ENCODE results near the gene ZNF746.

DNA sequence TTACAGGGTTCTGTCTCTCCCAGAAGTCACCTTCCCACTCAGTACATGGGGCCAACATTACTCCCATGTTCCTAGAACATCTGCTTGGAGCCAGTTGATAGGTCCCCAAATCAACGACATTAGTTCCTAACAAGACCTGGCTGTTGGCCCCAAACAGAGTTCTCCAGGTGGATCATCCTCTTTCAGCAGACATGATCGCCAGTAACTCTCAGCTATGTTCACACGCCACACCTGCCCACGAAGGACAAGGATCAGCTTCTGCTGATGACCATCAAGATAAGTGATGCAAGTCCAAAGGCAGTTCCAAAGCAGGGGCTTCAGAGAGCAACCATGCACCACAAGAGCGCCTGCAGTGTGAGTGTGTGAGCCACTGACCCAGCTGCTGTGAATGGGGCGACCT is 47.7 kb downstream of the ZNF746 start:
- TF ChIP-seq POLR2A (IDR thresholded peaks at IDR 0.05; ENCODE audit: low read depth, low read length) (no peak), POLR2AphosphoS5 (IDR thresholded peaks at IDR 0.05; ENCODE audit: low read depth, low read length) (no peak), TAF1 (IDR thresholded peaks at IDR 0.05; ENCODE audit: low read depth, low read length) (no peak), SPI1 (IDR thresholded peaks at IDR 0.05; ENCODE audit: low read depth, low read length) (no peak), PAX5 (IDR thresholded peaks at IDR 0.05; ENCODE audit: insufficient read depth, low read length, severe bottlenecking) (no peak)

Data from GM12891 (cell line).